Endothelial cell (in vitro differentiated cells): ENCODE measurements around the gene ATP10A. TPM values are rescaled to one million over a fixed set of nuclear protein-coding genes. Genes with fewer than 3 reads are reported as not detected.
"Not testable (repeated sequence)": the region's sequence is repeated elsewhere in the genome, so short reads cannot be mapped to it uniquely, and the experiment has no call there.

ENCODE experiments used
- DNase-seq: peaks from one replicate; pipeline ENCODE4 v3.0.0; 2021; ENCODE audit warnings: low spot score
- H3K27ac Mint-ChIP-seq: one replicate; pipeline ENCODE4 v1.8.0; 2021; ENCODE audit warnings: mixed read lengths, inconsistent platforms; ENCODE audit not compliant: unreplicated experiment
- H3K27me3 Mint-ChIP-seq: one replicate; pipeline ENCODE4 v1.8.0; 2021; ENCODE audit warnings: mild to moderate bottlenecking, moderate library complexity, mixed read lengths, inconsistent platforms; ENCODE audit not compliant: unreplicated experiment
- H3K36me3 Mint-ChIP-seq: one replicate; pipeline ENCODE4 v1.8.0; 2021; ENCODE audit warnings: mild to moderate bottlenecking, low read depth, mixed read lengths, inconsistent platforms; ENCODE audit not compliant: unreplicated experiment
- H3K4me1 Mint-ChIP-seq: one replicate; pipeline ENCODE4 v1.8.0; 2021; ENCODE audit warnings: mild to moderate bottlenecking, mixed read lengths, inconsistent platforms; ENCODE audit not compliant: unreplicated experiment
- H3K4me3 Mint-ChIP-seq: one replicate; pipeline ENCODE4 v1.8.0; 2021; ENCODE audit warnings: mild to moderate bottlenecking, mixed read lengths, inconsistent platforms; ENCODE audit not compliant: unreplicated experiment
- H3K9me3 Mint-ChIP-seq: one replicate; pipeline ENCODE4 v1.8.0; 2021; ENCODE audit warnings: mixed read lengths, inconsistent platforms; ENCODE audit not compliant: unreplicated experiment
- CTCF ChIP-seq: fragments of 200-600 bp; sonication (generic); IDR thresholded peaks from one replicate; pipeline ENCODE4 v1.5.0; 2021; ENCODE audit warnings: antibody characterized with exemption; ENCODE audit not compliant: unreplicated experiment
- total RNA-seq: library from RNA; stranded (reverse); fragmentation: NEBNext Ultra II Directional; extraction: Animal tissue kit (Norgen Biotek cat#: 25700); gene quantifications from one replicate; pipeline ENCODE4 v1.2.1, GENCODE V29; 2021; ENCODE audit not compliant: unreplicated experiment

ATP10A gene
- total RNA-seq, 1 donor from 2014 or later: 0.13 TPM

- Mint-ChIP-seq H3K4me3 (no peak overlapping the region), H3K36me3 (no peaks in the 10 kb centered on the region), H3K27ac (no peak overlapping the region), H3K27me3 (peaks cover 8% of the 10 kb centered on the region), H3K9me3 (no peaks in the 10 kb centered on the region), H3K4me1 (peaks cover 5% of the 10 kb centered on the region)
- no peak for TF ChIP-seq CTCF
- no peak for DNase-seq
These were observed 89.9 kb downstream of the ATP10A start for GRCh38 chr15:25773248-25773647.

- no peaks in the 10 kb centered on the region for H3K9me3 Mint-ChIP-seq
- H3K27ac Mint-ChIP-seq: no peak overlapping the region
- H3K4me3 Mint-ChIP-seq: no peak overlapping the region
- H3K36me3 Mint-ChIP-seq: no peaks in the 10 kb centered on the region
- no peak for DNase-seq
- peaks cover 6% of the 10 kb centered on the region for H3K27me3 Mint-ChIP-seq
- no peak for TF ChIP-seq CTCF
- H3K4me1 Mint-ChIP-seq: peaks cover 5% of the 10 kb centered on the region
These were observed 90.6 kb downstream of the ATP10A start for GRCh38 chr15:25772500-25772899.

- not testable (repeated sequence) for H3K36me3 Mint-ChIP-seq, H3K4me3 Mint-ChIP-seq, H3K4me1 Mint-ChIP-seq, H3K27me3 Mint-ChIP-seq, H3K9me3 Mint-ChIP-seq, H3K27ac Mint-ChIP-seq, DNase-seq
These were observed 91.4 kb downstream of the ATP10A start for GRCh38 chr15:25771736-25772135.

GRCh38 chr15:25771338-25771706 is 91.8 kb downstream of the ATP10A start:
- H3K36me3 Mint-ChIP-seq: no peaks in the 10 kb centered on the region
- no peaks in the 10 kb centered on the region for H3K9me3 Mint-ChIP-seq
- H3K27me3 Mint-ChIP-seq: peaks cover 5% of the 10 kb centered on the region
- peaks cover 8% of the 10 kb centered on the region for H3K4me1 Mint-ChIP-seq
- no peak overlapping the region for H3K4me3 Mint-ChIP-seq
- DNase-seq: no peak
- no peak for TF ChIP-seq CTCF
- H3K27ac Mint-ChIP-seq: no peak overlapping the region

GRCh38 chr15:25770618-25771337 is 92.3 kb downstream of the ATP10A start:
- Mint-ChIP-seq H3K9me3 (no peaks in the 10 kb centered on the region), H3K4me1 (peaks cover 9% of the 10 kb centered on the region), H3K27ac (no peak overlapping the region), H3K36me3 (no peaks in the 10 kb centered on the region), H3K27me3 (peaks cover 5% of the 10 kb centered on the region), H3K4me3 (no peak overlapping the region)
- no peak for DNase-seq
- no peak for TF ChIP-seq CTCF
